Measurements from ENCODE around the gene ARL16.

ARL16 gene

DNA sequence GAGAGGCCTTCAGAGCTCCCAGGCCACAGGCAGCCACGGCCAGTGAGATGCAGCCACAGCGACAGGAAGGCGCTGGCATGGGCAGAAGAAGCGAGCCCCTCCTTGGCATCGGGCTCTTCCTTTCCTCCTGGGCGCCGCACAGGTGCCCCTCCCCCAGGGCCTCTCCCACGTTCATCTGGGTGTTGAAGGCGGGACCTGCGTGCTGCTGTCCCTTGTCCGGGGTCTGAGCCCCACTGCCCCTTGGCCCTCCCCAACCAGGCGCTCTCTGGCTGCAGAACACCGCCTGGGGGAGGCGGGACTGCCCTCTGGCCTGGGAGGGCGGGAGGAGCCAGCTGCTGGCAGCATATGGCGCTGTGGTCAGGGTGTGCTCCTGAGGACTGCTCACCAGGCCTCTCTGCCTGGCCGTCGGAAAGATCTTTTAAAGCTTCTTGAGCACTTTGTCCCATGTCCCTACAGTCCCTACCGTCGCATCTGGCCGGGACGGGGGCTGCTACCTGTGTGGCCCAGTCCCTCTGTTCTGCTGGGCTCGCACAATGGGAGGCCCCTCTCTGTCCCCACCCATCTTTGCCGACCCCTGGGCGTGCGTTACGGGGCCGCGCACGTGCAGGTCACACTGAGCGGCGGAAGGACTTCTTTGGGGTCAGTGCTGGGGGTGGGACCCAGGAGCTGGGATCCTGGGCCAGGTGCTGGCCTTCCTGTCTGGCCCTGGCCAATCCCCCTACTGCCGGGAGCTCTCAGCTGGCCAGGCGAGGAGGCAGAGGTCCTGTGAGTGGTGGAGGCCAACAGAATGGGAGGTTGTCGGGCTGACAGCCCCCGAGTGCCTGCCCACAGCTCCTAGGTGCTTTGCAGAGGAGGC, 30.2 kb upstream of the ARL16 start:
- DNase-seq: peak; percentile 63

DNA sequence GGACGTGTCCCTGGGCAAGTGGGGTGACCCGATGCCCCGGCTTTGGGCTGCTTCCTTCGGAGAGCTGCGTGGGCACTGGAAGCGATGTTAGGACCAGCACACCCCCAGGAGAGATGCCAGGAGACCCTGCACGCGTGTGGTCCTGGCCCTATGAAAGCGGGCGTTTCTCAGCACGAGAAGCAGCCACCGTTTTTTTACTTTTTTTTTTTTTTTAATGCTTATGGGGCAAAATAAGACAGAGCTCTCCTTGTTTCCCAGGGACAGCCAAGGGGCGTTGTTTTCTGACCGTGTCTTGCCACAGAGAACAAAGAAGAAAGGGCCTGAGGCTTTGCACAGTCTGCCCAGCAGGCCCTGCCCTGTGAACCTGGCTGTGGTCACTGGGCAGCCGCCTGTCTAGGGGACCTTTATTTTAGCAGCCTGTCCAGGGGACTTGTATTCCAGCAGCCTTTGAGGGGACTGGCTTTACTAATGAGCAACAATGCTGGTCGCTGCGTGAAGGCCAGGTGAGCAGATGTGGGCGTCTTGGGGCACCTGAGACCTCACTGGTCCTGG, 29.5 kb upstream of the ARL16 start:
- no peak for DNase-seq

DNA sequence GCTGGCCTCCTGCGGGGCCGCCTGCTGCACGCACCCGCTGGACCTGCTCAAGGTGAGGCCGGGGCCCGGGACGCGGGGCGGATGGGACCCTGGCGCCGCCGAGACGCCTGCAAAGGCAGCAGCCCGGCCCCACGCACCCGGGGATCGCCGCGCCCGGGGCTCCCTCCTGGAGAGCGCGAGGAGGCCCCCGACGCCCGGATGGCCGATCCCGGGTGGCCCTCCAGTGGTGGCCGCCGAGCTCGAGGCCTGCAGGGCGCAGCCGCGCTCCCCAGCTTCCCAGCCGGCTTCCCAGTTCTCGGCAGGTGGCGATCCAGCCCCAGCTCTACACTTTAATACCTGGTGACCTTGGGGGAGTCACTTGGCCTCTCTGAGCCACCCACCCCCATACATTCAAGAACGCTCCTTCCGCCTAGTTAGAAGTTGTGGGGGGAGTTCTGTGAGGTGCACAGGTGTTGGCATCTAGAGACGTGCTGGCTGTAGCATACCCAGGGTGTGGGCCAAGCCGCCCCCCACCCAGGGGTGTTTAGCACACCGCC, 28.9 kb upstream of the ARL16 start:
- peak; percentile 83 for DNase-seq

DNA sequence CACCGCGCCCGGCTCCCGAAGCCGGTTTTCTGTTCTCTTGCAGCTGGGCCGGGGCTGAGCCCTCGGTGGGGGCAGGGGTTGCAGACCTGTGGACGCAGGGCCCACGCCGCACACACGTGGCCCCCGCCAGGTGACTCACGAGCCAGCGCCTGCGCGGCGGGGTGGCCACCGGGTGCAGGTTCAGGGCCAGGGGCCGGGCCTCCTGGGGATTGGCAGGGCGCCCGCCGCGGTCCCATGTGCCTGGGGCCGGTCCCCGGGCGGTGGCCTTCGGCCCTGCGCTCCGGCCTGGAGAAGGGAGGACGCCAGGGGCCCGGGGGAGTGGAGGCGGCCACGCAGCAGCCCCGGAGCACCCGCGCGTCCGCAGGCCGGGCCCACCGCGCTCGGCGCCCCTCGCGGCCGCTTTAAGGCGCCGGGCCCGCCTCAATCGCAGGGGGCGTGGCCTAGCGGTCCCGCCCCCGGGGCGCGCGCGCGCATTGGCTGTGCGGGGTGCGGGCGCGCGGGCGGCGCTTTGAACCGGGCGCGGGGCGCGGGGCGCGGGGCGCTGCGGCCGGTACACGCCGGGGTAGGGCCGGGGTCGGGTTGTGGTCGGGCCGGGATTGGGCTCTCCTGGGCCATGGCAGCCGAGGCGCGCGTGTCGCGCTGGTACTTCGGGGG, 28.3 kb upstream of the ARL16 start, which contains the start of gene SLC25A10:
TSS of gene SLC25A10 (plus strand) at position 471 of the 654 bp plus-strand sequence. CDS start at position 614, 143 bp downstream.
- peak; percentile 92 for DNase-seq

DNA sequence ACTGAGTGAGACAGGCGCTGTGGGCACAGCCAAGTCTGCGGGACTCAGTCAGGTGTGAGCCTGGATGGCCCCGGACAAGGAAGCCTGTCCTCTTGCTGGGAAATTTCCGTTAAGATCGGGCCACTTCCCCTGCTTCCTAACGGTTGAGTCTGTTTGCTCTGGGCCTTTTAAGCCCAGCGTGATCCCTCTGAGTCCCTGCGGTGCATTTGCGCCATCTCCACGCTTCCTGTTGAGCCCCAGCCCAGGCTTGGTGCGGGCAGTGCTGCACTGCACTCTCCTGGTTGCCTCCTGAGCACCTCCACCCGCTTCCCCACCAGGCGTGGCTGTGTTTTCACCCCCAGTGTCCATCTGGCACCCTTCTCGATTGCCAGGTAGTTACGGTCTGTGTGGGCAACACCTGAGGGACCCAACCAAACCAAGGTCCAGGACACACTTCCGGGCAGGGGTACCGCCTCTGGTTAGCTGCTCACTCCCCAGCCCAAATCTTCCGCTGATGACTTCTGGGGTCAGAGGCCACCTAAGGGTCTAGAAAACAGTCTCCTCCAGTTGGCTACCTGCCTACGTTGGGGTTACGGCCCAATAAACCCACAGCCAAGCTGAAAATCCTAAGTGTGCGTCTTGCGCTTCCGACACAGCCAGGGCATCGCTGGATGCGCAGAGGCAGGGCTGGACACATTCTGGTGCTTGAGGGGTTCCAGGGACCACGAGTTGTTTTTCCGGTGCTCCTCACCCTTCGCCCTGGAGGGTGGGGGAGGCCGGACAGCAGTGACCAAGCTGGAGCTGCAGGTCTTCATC, 27.1 kb upstream of the ARL16 start:
- DNase-seq: peak; percentile 34

DNA sequence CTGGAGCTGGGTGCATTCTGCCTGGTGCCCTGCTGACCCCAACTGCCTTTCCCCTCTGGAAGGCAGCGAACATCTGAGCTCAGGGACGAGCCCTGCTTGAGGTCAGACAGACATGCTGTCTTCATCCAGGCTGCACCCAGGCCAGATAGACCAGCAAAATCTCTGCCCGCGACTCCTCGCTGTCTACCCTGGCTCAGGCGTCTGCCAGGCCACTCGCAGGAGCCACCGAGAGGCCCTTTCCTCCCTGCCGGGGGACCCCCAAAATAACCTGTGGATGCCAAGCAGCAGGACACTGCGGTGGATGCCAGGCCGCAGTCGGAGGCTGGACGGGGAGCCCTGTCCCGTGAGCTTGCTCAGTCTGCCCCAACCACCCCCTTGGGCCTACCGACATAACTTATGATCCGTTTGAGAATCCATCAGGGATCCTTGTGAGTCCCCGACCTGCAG, 25.2 kb upstream of the ARL16 start:
- no peak for DNase-seq

DNA sequence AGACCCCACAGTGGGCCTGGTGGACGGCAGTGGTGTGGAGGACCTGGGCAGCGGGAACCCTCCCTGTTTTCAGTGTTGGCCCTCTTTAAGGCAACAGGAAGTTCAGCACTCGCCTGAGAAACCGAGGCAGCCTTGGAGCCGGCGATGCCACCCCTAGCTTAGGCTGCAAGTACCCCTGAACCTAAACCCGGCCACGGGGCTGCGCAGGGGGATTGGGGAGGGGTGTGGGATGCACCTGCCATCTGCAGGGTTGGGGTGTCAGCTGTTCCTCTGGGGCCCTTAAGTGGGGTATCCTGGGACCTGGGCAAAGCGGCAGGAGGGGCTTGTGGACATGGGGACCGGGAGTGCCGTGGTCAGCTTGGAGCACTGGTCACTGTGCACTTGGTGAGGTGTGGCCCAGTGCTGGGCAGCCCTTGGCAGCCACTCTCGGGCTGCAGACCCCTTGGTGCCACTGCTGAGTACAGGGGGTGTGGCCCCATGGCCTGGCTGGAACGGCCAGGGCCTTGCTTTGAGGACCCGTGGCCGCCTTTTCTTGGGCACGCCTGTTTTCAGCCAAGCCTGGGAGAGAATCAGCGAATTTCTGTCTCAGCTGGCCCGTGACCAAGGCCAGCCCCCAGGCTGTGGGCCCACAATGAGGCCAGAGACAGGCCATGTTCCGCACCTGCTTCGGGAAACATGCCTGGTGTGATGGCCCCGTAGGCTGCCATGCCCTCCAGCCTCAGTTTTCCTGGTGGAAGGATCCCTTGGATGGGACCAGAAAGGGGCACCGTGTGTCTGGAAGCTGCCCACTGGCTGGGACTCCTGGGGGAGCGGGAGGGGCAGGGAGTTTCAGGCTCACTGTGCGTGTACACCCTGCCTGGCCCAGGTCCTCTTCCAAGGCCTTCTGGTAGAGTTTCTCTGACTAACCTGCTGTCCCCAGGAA, 24.4 kb upstream of the ARL16 start:
- DNase-seq: no peak

DNA sequence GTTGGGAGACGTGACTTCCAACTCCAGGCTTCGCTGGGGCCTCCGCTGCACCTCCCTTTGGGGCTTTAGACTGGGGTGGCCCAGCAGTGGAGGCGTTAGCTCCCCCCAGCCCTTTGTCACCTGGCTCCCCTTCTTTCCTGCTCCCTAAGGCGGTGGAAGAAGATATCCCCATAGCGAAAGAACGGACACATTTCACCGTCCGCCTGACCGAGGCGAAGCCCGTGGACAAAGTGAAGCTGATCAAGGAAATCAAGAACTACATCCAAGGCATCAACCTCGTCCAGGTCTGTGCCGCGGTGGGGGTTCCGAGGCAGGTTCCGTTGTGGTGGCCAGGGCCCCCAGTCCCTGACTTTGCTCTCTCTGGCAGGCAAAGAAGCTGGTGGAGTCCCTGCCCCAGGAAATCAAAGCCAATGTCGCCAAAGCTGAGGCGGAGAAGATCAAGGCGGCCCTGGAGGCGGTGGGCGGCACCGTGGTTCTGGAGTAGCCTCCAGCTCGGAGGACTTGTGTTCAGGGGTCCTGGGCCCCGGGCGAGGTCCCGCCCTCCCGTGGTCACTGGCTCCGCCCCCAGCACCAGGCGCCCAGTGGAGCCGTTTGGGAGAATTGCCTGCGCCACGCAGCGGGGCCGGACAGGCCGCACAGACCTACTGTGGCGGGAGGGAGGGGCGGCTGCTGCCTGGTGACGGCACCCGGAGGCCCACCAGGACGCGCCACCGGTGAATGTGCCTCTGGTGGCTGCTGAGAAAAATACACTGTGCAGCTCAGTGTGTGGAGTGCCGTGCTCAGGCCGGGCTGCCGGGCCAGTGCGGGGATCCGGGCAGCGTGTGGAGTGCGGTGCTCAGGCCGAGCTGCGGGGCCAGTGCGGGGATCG, 23.4 kb upstream of the ARL16 start:
- DNase-seq: no peak

DNA sequence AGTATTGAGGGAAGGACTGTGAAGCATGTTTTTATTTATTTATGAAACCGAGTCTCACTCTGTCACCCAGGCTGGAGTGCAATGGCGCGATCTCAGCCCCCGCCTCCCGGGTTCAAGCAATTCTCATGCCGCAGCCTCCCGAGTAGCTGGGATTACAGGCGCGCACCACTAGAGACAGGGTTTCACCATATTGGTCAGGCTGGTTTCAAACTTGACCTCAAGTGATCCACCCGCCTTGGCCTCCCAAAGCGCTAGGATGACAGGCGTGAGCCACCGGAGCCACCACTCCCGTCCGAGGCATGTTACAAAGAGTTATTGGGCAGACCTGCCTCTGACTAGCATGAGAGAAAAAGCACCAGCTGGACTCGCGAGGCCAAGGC, 22.6 kb upstream of the ARL16 start:
- no peak for DNase-seq

DNA sequence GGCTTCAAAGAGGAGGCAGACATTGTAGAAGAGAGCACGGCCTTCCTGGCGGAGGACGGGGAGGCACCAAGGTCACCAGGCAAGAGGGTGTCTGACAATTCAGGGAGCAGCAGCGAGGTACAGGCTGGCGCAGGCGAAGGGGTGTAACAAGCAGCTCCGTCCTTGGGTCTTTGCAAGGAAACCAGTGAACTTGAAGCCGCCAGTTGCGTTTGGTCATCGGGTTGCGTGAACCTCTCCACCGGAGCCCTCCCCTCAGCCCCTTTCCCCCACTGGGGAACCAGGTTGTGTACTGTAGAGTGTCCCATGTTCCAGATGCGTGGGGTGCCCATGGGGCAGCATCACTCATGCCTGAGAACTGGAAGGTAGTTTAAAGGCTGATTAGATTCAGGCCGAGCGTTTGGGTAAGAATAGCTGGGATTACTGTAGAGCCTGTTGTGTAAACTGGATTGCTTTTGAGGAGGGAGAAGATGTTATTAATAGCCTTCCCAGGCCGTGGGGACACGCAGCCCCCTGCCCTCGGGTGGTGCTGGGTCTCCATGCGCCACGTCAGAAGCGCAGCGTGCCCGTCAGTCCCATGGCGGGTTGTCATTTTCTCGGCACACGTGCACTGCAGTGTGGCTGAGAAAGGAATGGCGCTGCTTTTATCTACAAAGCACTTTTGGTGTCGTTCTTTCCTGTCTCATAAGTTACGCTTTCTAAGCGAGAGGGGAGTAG, 22.1 kb upstream of the ARL16 start:
- DNase-seq: no peak

DNA sequence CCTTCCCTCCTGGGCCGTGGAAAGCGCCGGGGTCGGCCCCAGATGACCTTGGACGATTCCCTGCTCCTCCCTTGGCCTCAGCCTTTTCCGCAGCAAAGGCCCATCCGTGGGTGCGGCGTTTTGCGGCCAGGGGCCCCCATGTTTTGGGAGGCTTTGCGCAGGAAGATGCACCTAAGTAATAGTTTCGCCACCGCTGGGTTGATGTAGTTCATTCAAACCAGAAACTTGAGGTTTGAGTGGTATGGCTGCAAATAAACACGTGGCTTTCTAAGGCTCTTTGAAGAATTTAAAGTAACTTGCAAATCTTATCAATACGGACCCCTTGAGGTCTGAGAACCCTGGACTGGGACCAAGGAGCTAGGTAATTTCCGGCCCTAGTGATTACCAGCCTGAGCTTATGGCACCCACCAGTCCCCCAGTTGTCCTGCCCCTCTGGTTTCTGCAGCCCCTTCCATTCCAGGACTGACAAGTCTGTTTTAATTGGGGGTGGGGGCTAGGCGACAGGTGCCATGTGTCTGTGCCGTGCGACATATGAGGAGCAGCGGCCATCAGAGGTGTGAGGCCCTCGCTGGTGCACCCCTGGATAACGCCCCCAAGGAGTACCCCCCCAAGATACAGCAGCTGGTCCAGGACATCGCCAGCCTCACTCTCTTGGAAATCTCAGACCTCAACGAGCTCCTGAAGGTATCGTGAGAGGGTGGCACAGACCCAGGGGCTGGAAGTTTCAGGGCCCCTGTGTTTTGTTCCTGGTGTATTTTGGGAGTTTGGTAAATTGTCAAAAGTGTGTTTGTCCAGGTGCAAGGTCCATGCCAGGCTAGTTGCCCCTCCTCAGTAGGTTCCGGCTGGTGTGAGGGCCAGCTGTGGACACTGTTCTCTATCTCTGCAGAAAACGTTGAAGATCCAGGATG, 20.4 kb upstream of the ARL16 start:
- DNase-seq: no peak

DNA sequence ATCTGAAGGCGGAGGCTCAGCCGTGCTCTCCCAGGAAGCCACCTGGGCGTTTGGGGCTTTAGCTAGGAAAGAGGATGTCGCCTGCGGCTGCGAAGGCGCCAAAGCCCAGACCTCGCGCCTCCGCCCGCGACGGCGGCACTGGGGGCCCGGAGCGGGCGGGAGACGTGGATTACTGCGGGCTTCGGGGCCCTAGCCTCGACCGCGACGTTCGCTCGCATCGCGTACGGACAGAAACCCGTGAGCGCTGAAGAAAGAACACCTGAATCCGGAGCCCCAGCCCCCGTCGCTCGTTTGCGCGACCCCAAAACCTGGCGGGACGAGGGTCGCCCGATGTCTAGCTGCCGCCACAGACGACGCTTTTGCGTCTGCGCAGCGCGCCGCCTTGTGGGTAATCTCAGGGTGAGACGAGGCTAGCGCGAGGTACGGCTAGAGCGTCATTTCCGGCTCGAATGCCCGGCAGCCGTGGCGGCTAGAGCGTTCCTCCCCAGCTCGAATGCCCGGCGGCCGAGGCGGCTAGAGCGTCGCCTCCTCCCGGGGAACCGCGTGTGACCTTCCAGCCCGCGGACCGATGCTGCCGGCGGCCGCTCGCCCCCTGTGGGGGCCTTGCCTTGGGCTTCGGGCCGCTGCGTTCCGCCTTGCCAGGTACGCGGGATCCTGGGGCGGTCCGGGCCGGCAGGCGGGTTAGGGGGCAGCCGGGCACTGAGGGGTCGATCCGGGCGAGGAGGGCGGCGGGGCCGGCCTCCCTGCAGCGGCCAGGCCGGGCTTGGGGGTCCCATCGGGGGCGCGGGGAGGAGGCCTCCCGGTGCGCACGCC, 19.5 kb upstream of the ARL16 start, which contains the start of gene MRPL12:
TSS of gene MRPL12 (plus strand) at position 434 of the 813 bp plus-strand sequence. CDS start at position 569, 135 bp downstream.
- peak; percentile 87 for DNase-seq

DNA sequence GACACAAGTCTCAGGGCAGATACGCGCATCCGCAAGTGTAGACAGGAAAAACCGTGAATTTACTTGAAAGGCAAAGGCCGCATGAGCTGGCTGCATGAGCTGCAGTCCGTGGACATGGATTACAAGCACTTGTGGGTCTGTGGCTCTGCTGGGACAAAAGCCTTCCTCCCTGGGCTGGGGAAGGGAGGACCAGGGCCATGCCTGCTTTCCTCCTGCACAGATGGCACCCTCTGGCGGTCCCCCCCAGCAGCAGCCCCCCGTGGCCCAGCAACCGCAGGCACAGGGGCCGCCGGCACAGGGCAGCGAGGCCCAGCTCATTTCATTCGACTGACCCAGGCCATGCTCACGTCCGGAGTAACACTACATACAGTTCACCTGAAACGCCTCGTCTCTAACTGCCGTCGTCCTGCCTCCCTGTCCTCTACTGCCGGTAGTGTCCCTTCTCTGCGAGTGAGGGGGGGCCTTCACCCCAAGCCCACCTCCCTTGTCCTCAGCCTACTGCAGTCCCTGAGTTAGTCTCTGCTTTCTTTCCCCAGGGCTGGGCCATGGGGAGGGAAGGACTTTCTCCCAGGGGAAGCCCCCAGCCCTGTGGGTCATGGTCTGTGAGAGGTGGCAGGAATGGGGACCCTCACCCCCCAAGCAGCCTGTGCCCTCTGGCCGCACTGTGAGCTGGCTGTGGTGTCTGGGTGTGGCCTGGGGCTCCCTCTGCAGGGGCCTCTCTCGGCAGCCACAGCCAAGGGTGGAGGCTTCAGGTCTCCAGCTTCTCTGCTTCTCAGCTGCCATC, 17.9 kb upstream of the ARL16 start:
- no peak for DNase-seq

DNA sequence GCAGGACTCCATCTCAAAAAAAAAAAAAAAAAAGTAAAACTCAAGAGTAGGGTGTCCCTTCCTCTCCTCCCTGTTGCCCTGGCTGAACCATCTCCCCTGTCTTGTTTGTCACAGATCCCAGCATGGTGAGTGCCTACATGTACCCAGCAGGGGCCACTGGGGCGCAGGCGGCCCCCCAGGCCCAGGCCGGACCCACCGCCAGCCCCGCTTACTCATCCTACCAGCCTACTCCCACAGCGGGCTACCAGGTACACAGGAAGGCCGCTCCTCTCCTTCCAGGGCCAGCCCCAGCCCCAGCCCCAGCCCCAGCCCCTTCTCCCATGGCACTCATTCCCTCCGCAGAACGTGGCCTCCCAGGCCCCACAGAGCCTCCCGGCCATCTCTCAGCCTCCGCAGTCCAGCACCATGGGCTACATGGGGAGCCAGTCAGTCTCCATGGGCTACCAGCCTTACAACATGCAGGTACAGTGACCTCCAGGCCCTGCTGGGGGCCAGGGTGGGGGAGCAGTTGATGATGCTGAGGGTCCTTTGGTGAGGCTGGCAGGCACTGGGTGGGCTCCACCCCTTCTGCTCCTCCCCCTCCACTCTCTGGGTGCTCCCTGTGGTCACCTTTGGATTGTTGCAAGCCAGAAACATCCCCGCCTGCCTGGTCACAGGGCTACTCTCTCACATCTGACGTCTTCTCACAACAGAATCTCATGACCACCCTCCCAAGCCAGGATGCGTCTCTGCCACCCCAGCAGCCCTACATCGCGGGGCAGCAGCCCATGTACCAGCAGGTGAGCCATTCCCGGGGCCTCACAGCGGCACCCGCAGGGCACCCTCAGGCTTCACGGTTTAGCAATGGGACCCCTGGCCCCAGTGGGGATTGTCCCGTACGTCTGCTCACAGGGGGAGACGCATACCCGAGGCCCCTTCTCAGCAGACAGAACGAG, 17.0 kb upstream of the ARL16 start:
- no peak for DNase-seq
